K562 (cell line): ENCODE measurements around the gene TAL1. TPM values are rescaled to one million over a fixed set of nuclear protein-coding genes. Genes with fewer than 3 reads are reported as not detected.

Experiments
- ATAC-seq: fragments of 200-7000 bp; cut with Tn5 transposase; 3 replicates; pipeline ENCODE4 v1.9.1; 2020; ENCODE audit warnings: moderate library complexity
- BruUV-seq: library from RNA; stranded (reverse); fragments of 400-500 nt; replicated peaks from 2 replicates; lab custom pipeline; 2021; lab: Mats Ljungman, UMichigan
- CTCF ChIA-PET: fragments of 300-600 bp; formaldehyde crosslinking; extraction: SDS; loops from one replicate; lab custom pipeline; 2021; ENCODE audit warnings: low intra/inter-chr PET ratio; lab: Yijun Ruan, JAX
- POLR2A ChIA-PET: fragments of 300-600, 350-650 bp; sonication (Branson Sonifier 250); formaldehyde crosslinking; extraction: SDS; loops from one replicate; lab custom pipeline; 2021; ENCODE audit warnings: antibody characterized with exemption, inconsistent platforms; lab: Yijun Ruan, JAX
- DNase-seq, 4 experiments: peaks; one replicate each; pipeline versions ENCODE4 v3.0.0 to v3.0.0-alpha.2; 2011 to 2018; ENCODE audit warnings: low spot score in 3 of 4, mixed read lengths in 3 of 4; ENCODE audit errors: extremely low read depth in 1 of 4
- FAIRE-seq: peaks from 2 replicates; lab custom pipeline; 2011; peaks lifted over from hg19 to GRCh38; lab: Jason Lieb, UNC
- H2AFZ ChIP-seq: 2 replicates; pipeline ENCODE4 v1.6.0; 2011; ENCODE audit warnings: low read depth, low read length, control low read depth, inconsistent platforms
- H3K27ac ChIP-seq: fragments of 200-600 bp; 3 replicates; pipeline ENCODE4 v1.8.0; 2011; ENCODE audit warnings: low read depth, mild to moderate bottlenecking, control low read depth, inconsistent platforms, low read length, moderate library complexity, mixed read lengths; ENCODE audit errors: extremely low read depth
- H3K27me3 ChIP-seq, 2 experiments: fragments of 300-600 bp in 1 of 2; 2 replicates in 1 of 2; 3 replicates in 1 of 2; pipeline versions ENCODE4 v1.6.0 to v1.8.0; 2011; ENCODE audit warnings: inconsistent platforms in 2 of 2, low read length in 2 of 2, mild to moderate bottlenecking in 1 of 2, mixed read lengths in 1 of 2, moderate library complexity in 1 of 2; ENCODE audit not compliant: control insufficient read depth in 2 of 2, insufficient read depth in 2 of 2
- H3K36me3 ChIP-seq: fragments of 300-600 bp; 3 replicates; pipeline ENCODE4 v1.8.0; 2011; ENCODE audit warnings: mild to moderate bottlenecking, low read length, inconsistent platforms; ENCODE audit not compliant: control insufficient read depth, insufficient read depth
- H3K4me1 ChIP-seq, 2 experiments: fragments of 200-600 bp in 1 of 2; replicated peaks in 1 of 2; 2 replicates in 1 of 2; 3 replicates in 1 of 2; pipeline versions ENCODE4 v1.5.1 to v1.8.0; 2011; ENCODE audit warnings: inconsistent platforms in 2 of 2, low read length in 2 of 2, mild to moderate bottlenecking in 1 of 2, mixed read lengths in 1 of 2, moderate library complexity in 1 of 2; ENCODE audit not compliant: control insufficient read depth in 2 of 2, insufficient read depth in 2 of 2
- H3K4me2 ChIP-seq: 2 replicates; pipeline ENCODE4 v1.6.1; 2011; ENCODE audit warnings: low read length, control low read depth, inconsistent platforms, mixed read lengths; ENCODE audit not compliant: insufficient read depth
- H3K4me3 ChIP-seq: fragments of 200-600 bp; sonication (generic), shearing (Covaris generic); 2 replicates; pipeline ENCODE4 v1.5.1; 2016; ENCODE audit warnings: control low read depth, inconsistent platforms
- H3K79me2 ChIP-seq: fragments of 200-600 bp; 3 replicates; pipeline ENCODE4 v1.8.0; 2011; ENCODE audit warnings: low read length, inconsistent platforms; ENCODE audit not compliant: control insufficient read depth, insufficient read depth
- H3K9ac ChIP-seq, 2 experiments: 2 replicates each; pipeline versions ENCODE4 v1.6.0 to v1.6.1; 2011; ENCODE audit warnings: low read depth in 2 of 2, low read length in 2 of 2, control low read depth in 1 of 2, inconsistent platforms in 1 of 2, mild to moderate bottlenecking in 1 of 2, mixed read lengths in 1 of 2; ENCODE audit not compliant: insufficient read depth in 1 of 2
- H3K9me1 ChIP-seq: one replicate; pipeline ENCODE4 v1.6.0; 2011; ENCODE audit warnings: inconsistent platforms, mild to moderate bottlenecking, low read length, moderate library complexity; ENCODE audit not compliant: control insufficient read depth, insufficient read depth
- H3K9me3 ChIP-seq: replicated peaks from 2 replicates; pipeline ENCODE4 v1.5.1; 2011; ENCODE audit warnings: low read depth, low read length, inconsistent platforms; ENCODE audit not compliant: control insufficient read depth, insufficient read depth
- H4K20me1 ChIP-seq: replicated peaks from 2 replicates; pipeline ENCODE4 v1.6.1; 2011; ENCODE audit warnings: low read length, inconsistent platforms, mixed read lengths; ENCODE audit not compliant: control insufficient read depth, insufficient read depth
- BACH1 ChIP-seq: fragments of 200-800 bp; sonication (Bioruptor generic); IDR thresholded peaks from 2 replicates; pipeline ENCODE4 v1.6.1; 2016; ENCODE audit warnings: missing genetic modification characterization, missing compliant biosample characterization
- NFATC3 ChIP-seq: fragments of 450-650 bp; IDR thresholded peaks from 2 replicates; pipeline ENCODE4 v1.6.1; 2017; ENCODE audit warnings: mild to moderate bottlenecking
- NFRKB ChIP-seq: fragments of 450-650 bp; IDR thresholded peaks from 2 replicates; pipeline ENCODE4 v1.6.1; 2016; ENCODE audit warnings: low read depth
- PHF21A ChIP-seq: fragments of 450-650 bp; IDR thresholded peaks from 2 replicates; pipeline ENCODE4 v1.6.1; 2017; ENCODE audit warnings: low read depth, borderline replicate concordance
- POLR2H ChIP-seq: IDR thresholded peaks from 2 replicates; pipeline ENCODE4 v1.6.1; 2016; ENCODE audit warnings: missing genetic modification characterization, low read depth, mild to moderate bottlenecking, control low read depth, missing compliant biosample characterization, moderate library complexity
- SMARCA4 ChIP-seq: fragments of 450-650 bp; IDR thresholded peaks from 2 replicates; pipeline ENCODE4 v1.6.1; 2016
- SP1 ChIP-seq: sonication (generic); formaldehyde crosslinking; IDR thresholded peaks from 2 replicates; pipeline ENCODE4 v1.8.1; 2022; ENCODE audit warnings: mild to moderate bottlenecking, missing genetic modification reagents
- YBX1 ChIP-seq: fragments of 450-650 bp; IDR thresholded peaks from 2 replicates; pipeline ENCODE4 v1.7.1; 2016; ENCODE audit warnings: mild to moderate bottlenecking
- ZBTB9 ChIP-seq: fragments of 450-650 bp; formaldehyde crosslinking; IDR thresholded peaks from 2 replicates; pipeline ENCODE4 v1.4.0; 2020; ENCODE audit warnings: mild to moderate bottlenecking, moderate library complexity
- ZC3H4 ChIP-seq: sonication (generic); formaldehyde crosslinking; IDR thresholded peaks from 2 replicates; pipeline ENCODE4 v1.9.0; 2021; ENCODE audit warnings: missing genetic modification reagents, borderline replicate concordance
- ZNF134 ChIP-seq: fragments of 250-450 bp; sonication (Bioruptor Pico); conservative IDR thresholded peaks from 2 replicates; pipeline ENCODE4 v1.4.0; 2020
- ZNF407 ChIP-seq: fragments of 450-650 bp; IDR thresholded peaks from 2 replicates; pipeline ENCODE4 v1.6.1; 2016; ENCODE audit warnings: low read depth
- ZNF764 ChIP-seq: fragments of 250-450 bp; sonication (Bioruptor Pico); IDR thresholded peaks from 2 replicates; pipeline ENCODE4 v1.4.0; 2020; ENCODE audit warnings: low read depth, mild to moderate bottlenecking, moderate library complexity
- WGBS: fragments of 100-300 bp; shearing (Covaris generic); methylation state at CpG from one replicate; pipeline ENCODE4 v1.1.6; 2016; ENCODE audit warnings: low coverage, mixed read lengths; ENCODE audit not compliant: insufficient coverage; ENCODE audit errors: missing lambda C conversion rate; 5-methylcytosine and 5-hydroxymethylcytosine counted together
- in situ Hi-C: fragments of 300-500 bp; cut with MboI; formaldehyde crosslinking; loops from 4 replicates; pipeline ENCODE4 v1.15.0; 2018; ENCODE audit warnings: inconsistent platforms, mixed read lengths
- intact Hi-C: fragments of 100-400 bp; cut with micrococcal nuclease; formaldehyde crosslinking; loops from 2 replicates; pipeline ENCODE4 v1.14.2; 2022
- polyA plus RNA-seq, 8 experiments: library from polyadenylated mRNA; depleted of rRNA in 4 of 8; stranded (reverse) in 5 of 8; unstranded in 3 of 8; fragments of >200 nt; fragmentation: Nextera tagmentation in 2 of 8; fragmentation: Illumina TruSeq in 1 of 8; extraction: Ambion mirVana in 2 of 8; extraction: Trizol in 1 of 8; gene quantifications; 2 replicates each; pipeline versions ENCODE4 v1.2.1 to v1.2.3, GENCODE V29; 2011 to 2014; ENCODE audit warnings: inconsistent platforms in 1 of 8, missing spikeins in 1 of 8
- total RNA-seq, 7 experiments: library from RNA; depleted of rRNA in 6 of 7; stranded (reverse); fragments of >200 nt in 6 of 7; fragmentation: Illumina TruSeq in 2 of 7; extraction: Trizol in 2 of 7; gene quantifications; 2 replicates each; pipeline versions ENCODE4 v1.2.1 to v1.2.3, GENCODE V29; 2011 to 2021; ENCODE audit warnings: low replicate concordance in 1 of 7

The TAL1 gene
- total and polyA plus RNA-seq, 9 of the 15 experiments (the other 6 are each of a cell fraction or from before 2014, with no cell fraction given), result 18.5 to 106 (median 59.7) TPM

DNA sequence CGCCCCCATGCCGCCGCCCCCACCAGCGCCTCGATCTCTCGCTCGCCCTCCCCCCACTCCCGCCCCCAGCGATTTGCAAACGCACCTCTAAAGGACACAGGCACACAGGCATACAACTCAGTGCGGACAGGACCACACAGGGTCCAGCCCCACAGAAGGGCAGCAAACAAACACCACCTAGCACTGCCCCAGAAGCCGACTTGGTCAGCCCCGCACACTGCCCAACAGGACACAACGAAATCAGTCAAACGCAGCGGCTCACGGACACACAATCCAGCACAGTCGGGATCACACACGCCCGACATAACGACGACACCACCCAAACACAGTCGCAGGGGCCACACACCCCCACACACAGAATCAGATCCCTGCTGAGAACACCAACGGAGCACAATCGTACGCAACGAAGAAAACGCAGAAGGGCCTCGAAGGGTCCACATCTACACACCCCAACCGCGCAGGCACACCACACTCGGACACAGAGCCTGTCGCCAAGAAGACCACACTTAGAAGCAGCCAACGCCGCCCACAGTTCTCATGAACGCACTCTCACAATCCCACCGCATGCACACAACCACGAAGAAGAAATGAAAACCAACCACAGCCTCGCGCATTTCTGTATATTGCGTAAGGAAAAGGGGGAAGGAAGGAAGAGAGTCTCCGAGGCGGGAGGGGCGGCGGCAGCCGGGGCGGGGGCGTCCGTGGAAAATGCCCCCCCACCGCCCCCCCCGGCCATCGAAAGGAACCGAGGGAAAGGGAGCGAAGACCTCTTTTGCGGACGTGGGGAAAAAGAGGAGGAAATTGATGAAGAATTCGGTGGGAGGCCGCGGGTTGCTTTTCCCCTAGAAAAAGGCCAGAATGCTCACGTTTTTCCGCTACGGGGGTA lies 481 bp downstream of the TAL1 start:
- intact Hi-C loops (loop anchor here (5.0 kb wide), 1 partner anchor 101 kb away; the partner anchor contains the start of gene CMPK1), in situ Hi-C loops (no loop called here)
- Histone ChIP-seq H3K4me1 (peaks cover 34 to 35% of the 10 kb centered on the region in 2 experiments), H3K27ac (peak overlapping the region; percentile 97), H3K36me3 (peaks cover 16% of the 10 kb centered on the region), H3K4me2 (peak overlapping the region; percentile 93), H3K79me2 (peaks cover 54% of the 10 kb centered on the region), H4K20me1 (no peaks in the 10 kb centered on the region; the same call in 1 of the 2 replicates), H3K9me1 (peaks cover 5% of the 10 kb centered on the region), H3K27me3 (no peaks in the 10 kb centered on the region), H3K9ac (peak overlapping the region; percentile 99 to 100), H3K9me3 (no peaks in the 10 kb centered on the region), H3K4me3 (peak overlapping the region; percentile 62), H2AFZ (peak overlapping the region; percentile 56)
- FAIRE-seq (peak; percentile 67), DNase-seq (peak; percentile 76 to 89 (median 83)), ATAC-seq (peak; percentile 48)
- ChIA-PET POLR2A (interaction anchor here (1.0 to 4.9 kb wide), 5 partner anchors 11 to 83 kb away, joined by 4 to 41 read pairs (median 8); partner anchors contain the start of gene STIL), CTCF (no interaction called here)
- 3% methylated on average over 33 of the region's 62 CpGs for WGBS
- BruUV-seq, result TSS peak; percentile 70
- peak; percentile 90 for TF ChIP-seq POLR2H (tag)
- peak; percentile 84 for TF ChIP-seq SMARCA4
- TF ChIP-seq SP1 (CRISPR knock-in tag), result peak; percentile 55; the same call in 1 of the 2 replicates
- TF ChIP-seq ZNF407, result peak; percentile 59; the same call in 1 of the 2 replicates
- TF ChIP-seq YBX1, result no peak
- 0 out of 2 replicates have a peak, but pooled peaks have one; percentile 7 for TF ChIP-seq ZNF134
- peak; percentile 74; the same call in 1 of the 2 replicates for TF ChIP-seq PHF21A
- TF ChIP-seq ZC3H4 (CRISPR knock-in tag), result peak; percentile 96; the same call in 1 of the 2 replicates
- no peak for TF ChIP-seq ZNF764 (CRISPR knock-in tag)
- no peak for TF ChIP-seq NFATC3
- TF ChIP-seq ZBTB9 (CRISPR knock-in tag), result no peak
- no peak for TF ChIP-seq BACH1 (tag)
- TF ChIP-seq NFRKB, result peak; percentile 99
